Mammary epithelial cell (primary cell): ENCODE data around the gene ARNT2.

Experiments used
- CTCF ChIP-seq, 2 donors: IDR thresholded peaks in 1 of 2; conservative IDR thresholded peaks in 1 of 2; 2 replicates each; pipeline ENCODE4 v1.5.1; 2011 to 2012; ENCODE audit warnings: inconsistent platforms in 2 of 2, low read length in 2 of 2, mild to moderate bottlenecking in 2 of 2, control low read depth in 1 of 2, low read depth in 1 of 2; ENCODE audit not compliant: insufficient read depth in 1 of 2; ENCODE audit errors: extremely low read depth in 1 of 2
- EZH2 ChIP-seq: IDR thresholded peaks from 2 replicates; pipeline ENCODE4 v1.6.1; 2012; ENCODE audit warnings: low read length, inconsistent platforms, borderline replicate concordance

DNA sequence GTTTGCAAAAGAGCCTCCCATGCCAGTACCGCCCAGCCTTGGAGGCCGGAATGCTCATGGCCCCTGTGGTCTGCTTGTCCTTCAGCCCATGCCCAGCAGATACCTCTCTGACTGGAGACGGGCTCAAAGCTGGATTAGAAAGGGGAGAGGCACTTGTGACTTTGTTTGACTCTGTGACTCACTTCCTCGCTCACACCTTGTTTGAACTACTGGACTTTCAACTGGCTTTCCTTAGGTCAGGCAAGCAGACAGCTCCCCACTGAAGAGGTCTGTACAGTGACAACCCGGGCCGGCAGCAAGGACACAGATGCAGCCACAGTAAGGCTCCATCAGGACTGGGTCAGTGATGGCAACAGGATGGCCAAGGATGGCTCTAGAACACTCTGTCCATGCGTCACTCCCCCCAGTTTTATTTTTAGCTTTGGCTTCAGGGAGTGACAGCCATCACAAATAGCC, 192.4 kb downstream of the ARNT2 start:
- TF ChIP-seq CTCF (conservative IDR thresholded peaks at IDR 0.05 in 1 of 2, IDR thresholded peaks at IDR 0.05 in 1 of 2; ENCODE audit: extremely low read depth in 1 of 2, insufficient read depth in 1 of 2, low read depth in 1 of 2, low read length in 2 of 2) (no peak), EZH2 (no peak)
